Kidney tubule cell (primary cell): ENCODE measurements around the gene TNFSF11.

Experiments used
- DNase-seq: peaks from one replicate; pipeline ENCODE4 v3.0.0-alpha.2; 2018; ENCODE audit warnings: low spot score

TNFSF11 gene

GRCh38 chr13:42654212-42654611 is 80.3 kb downstream of the TNFSF11 start:
- no peak for DNase-seq

GRCh38 chr13:42654722-42655121 is 80.8 kb downstream of the TNFSF11 start:
- DNase-seq: no peak

DNA sequence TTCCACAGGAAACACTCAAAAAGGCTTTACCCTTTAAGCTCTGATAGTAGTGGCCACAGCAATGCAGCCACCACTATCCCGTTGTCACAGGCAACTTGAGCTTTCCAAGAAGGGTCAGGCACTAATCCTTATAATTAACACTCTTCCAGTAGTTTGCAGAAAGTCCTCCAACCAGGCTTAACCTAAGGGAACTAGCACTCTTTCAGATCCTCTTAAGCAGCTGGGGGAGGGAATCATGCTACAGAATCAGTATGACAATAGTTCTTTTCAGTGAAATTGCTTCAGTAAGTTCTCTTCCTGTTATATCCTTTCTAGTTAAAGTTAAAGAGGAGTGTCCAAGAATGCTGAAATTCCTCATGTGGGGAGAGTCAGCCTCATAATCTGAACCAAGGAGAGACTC is 82.2 kb downstream of the TNFSF11 start:
- no peak for DNase-seq

DNA sequence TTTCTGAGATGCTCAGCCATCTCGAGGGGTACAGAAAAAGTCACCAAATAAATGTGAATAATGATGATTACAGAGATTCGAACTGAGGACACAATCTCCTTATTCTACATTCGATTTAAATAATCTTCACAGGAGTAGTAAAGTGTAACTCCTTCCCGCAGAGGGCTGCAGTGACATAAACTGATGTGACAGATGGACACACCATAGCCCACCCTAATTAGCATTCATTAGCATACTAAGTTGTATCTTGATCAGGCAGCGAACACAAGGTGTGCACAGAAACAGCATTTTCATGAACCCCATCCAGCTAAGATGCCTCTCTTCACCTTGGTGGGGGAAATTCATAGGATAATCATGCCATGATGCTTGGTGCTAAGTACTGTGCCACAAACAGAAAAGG is 83.0 kb downstream of the TNFSF11 start:
- DNase-seq: no peak
